GM23248 (cell line): ENCODE data around the gene IHH.

Experiments used
- EZH2 ChIP-seq: fragments of 200-600 bp; sonication (generic); IDR thresholded peaks from 2 replicates; pipeline ENCODE4 v1.6.1; 2018; ENCODE audit warnings: antibody characterized with exemption, mild to moderate bottlenecking; ENCODE audit not compliant: insufficient read depth, poor library complexity, severe bottlenecking
- EZH2phosphoT487 ChIP-seq: fragments of 200-600 bp; sonication (generic); IDR thresholded peaks from 2 replicates; pipeline ENCODE4 v1.6.1; 2018; ENCODE audit warnings: antibody characterized with exemption, moderate library complexity, mild to moderate bottlenecking, low read depth; ENCODE audit not compliant: insufficient read depth

- no peak for TF ChIP-seq EZH2
- TF ChIP-seq EZH2phosphoT487, result no peak
Measured at GRCh38 chr2:219018286-219018685, 42.4 kb downstream of the IHH start.
